ENCODE measurements around the gene ZNF574. TPM values are rescaled to one million over a fixed set of nuclear protein-coding genes. Genes with fewer than 3 reads are reported as not detected.
A peak's percentile ranks its signal among the peaks of the same experiment; 100 is the strongest.

The ZNF574 gene
- total and polyA plus RNA-seq, 2 of the 8 experiments (the other 6 are each of a cell fraction or from before 2014, with no cell fraction given), result 27.0 to 38.8 TPM

DNA sequence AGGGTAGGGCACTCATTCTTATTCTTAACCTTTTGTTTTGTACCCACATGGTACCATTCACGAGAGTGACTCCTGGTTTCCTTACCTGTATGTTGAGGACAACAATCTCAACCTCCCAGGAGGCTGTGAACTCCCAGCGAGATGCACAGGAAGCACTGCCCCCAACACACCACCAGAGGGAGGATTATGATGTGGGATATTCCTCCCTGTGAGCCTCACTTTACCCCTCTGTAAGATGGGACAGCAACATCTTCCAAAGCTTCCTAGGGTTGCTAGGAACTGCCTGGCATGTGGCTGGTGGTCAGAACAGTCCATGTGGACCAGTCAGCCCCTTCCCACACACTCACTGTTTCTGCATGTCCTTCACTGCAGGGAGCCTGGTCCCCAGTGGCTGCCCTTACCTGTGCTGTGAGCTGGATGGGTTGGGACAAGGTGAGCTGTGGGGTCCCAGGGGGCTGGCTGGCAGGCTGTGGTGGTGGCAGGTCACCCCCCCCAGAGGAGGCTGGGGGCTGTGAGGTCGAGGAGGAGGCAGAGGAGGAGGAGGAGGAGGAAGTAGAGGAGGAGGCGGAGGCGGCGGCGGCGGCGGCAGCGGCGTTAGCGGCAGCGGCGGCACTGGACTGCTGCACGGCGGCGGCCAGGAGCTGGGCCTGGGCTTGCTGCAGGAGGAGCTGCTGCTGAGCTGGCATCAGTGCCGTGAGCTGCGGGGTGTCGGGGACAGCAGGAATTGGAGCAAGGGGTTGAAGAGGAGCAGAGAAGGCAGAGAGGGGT is 40.5 kb downstream of the ZNF574 start:
- Histone ChIP-seq H2BK5ac (ENCODE audit: low read depth, low read length) (no peak overlapping the region), H2BK15ac (ENCODE audit: low read length) (peak overlapping the region; percentile 40; the same call in 1 of the 2 replicates), H4K8ac (ENCODE audit: extremely low read depth, insufficient read depth, low read length) (no peak overlapping the region; the same call in 1 of the 2 replicates), H2BK20ac (ENCODE audit: low read length) (no peak overlapping the region), H3K4me2 (ENCODE audit: insufficient read depth in 1 of 2, low read depth in 2 of 2, low read length in 2 of 2) (no peak overlapping the region), H3K18ac (ENCODE audit: extremely low read depth, low read length) (no peak overlapping the region), H3K9ac (replicated peaks in 1 of 4; ENCODE audit: extremely low read depth in 1 of 4, low read depth in 3 of 4, low read length in 3 of 4) (no peak overlapping the region), H2AK5ac (ENCODE audit: low read depth, low read length) (peak overlapping the region; percentile 82; the same call in 1 of the 2 replicates), H2AFZ (ENCODE audit: low read length) (no peak overlapping the region), H4K91ac (replicated peaks; ENCODE audit: insufficient read length, low read length) (no peak overlapping the region), H3K14ac (ENCODE audit: insufficient read length) (no peak overlapping the region), H3K27me3 (replicated peaks in 1 of 4; ENCODE audit: control insufficient read depth in 3 of 4, extremely low read depth in 1 of 4, insufficient read depth in 3 of 4, low read length in 3 of 4) (no peaks in the 10 kb centered on the region), H3K23me2 (ENCODE audit: low read depth, low read length) (no peaks in the 10 kb centered on the region), H2BK120ac (replicated peaks; ENCODE audit: low read depth, low read length) (no peak overlapping the region), H2BK12ac (ENCODE audit: low read depth, low read length) (no peak overlapping the region), H3K79me2 (ENCODE audit: control insufficient read depth in 1 of 2, insufficient read depth in 2 of 2, low read length in 2 of 2) (no peaks in the 10 kb centered on the region), H3K4me1 (replicated peaks in 1 of 4; ENCODE audit: control insufficient read depth in 3 of 4, insufficient read depth in 4 of 4, low read length in 3 of 4) (peaks cover 8 to 19% (median 13%) of the 10 kb centered on the region in 4 experiments), H3K23ac (ENCODE audit: insufficient read length) (no peak overlapping the region), H3K27ac (ENCODE audit: low read depth, low read length) (no peak overlapping the region), H3K4me3 (ENCODE audit: extremely low read depth in 1 of 4, insufficient read depth in 2 of 4, low read depth in 3 of 4, low read length in 4 of 4) (no peak overlapping the region), H4K5ac (ENCODE audit: insufficient read length, low read depth, low read length) (no peak overlapping the region), H3K56ac (replicated peaks; ENCODE audit: insufficient read length, low read depth, low read length) (no peak overlapping the region), H3K9me3 (ENCODE audit: insufficient read depth in 2 of 2, low read depth in 1 of 2, low read length in 1 of 2) (no peaks in the 10 kb centered on the region), H3K36me3 (ENCODE audit: control insufficient read depth in 2 of 4, insufficient read depth in 4 of 4, low read length in 3 of 4) (no peaks in the 10 kb centered on the region), H4K20me1 (replicated peaks in 1 of 2; ENCODE audit: control insufficient read depth in 1 of 2, insufficient read depth in 2 of 2, low read length in 2 of 2) (no peaks in the 10 kb centered on the region), H3K4ac (replicated peaks; ENCODE audit: insufficient read length, low read depth, low read length) (no peak overlapping the region), H3K79me1 (ENCODE audit: low read depth, low read length) (no peaks in the 10 kb centered on the region)
- no peak for DNase-seq (ENCODE audit: low read depth in 1 of 2, low spot score in 2 of 2)
- TF ChIP-seq PHF8 (conservative IDR thresholded peaks at IDR 0.05; ENCODE audit: low read depth, low read length) (no peak), SP1 (IDR thresholded peaks at IDR 0.05; ENCODE audit: low read depth, low read length) (no peak), MAFK (IDR thresholded peaks at IDR 0.05; ENCODE audit: low read depth, low read length) (no peak), GTF2F1 (IDR thresholded peaks at IDR 0.05; ENCODE audit: borderline replicate concordance, low read depth, low read length) (no peak), RNF2 (IDR thresholded peaks at IDR 0.05; ENCODE audit: borderline replicate concordance, low read depth, low read length, missing control alignments, poor library complexity, severe bottlenecking) (no peak), RBBP5 (IDR thresholded peaks at IDR 0.05; ENCODE audit: borderline replicate concordance, low read depth, low read length) (no peak), KDM1A (IDR thresholded peaks at IDR 0.05; ENCODE audit: borderline replicate concordance, low read length) (peak; percentile 88)
- TF ChIP-seq, protein P1, sequence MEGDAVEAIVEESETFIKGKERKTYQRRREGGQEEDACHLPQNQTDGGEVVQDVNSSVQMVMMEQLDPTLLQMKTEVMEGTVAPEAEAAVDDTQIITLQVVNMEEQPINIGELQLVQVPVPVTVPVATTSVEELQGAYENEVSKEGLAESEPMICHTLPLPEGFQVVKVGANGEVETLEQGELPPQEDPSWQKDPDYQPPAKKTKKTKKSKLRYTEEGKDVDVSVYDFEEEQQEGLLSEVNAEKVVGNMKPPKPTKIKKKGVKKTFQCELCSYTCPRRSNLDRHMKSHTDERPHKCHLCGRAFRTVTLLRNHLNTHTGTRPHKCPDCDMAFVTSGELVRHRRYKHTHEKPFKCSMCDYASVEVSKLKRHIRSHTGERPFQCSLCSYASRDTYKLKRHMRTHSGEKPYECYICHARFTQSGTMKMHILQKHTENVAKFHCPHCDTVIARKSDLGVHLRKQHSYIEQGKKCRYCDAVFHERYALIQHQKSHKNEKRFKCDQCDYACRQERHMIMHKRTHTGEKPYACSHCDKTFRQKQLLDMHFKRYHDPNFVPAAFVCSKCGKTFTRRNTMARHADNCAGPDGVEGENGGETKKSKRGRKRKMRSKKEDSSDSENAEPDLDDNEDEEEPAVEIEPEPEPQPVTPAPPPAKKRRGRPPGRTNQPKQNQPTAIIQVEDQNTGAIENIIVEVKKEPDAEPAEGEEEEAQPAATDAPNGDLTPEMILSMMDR (IDR thresholded peaks at IDR 0.05; ENCODE audit: control extremely low read depth in 1 of 3, insufficient read depth in 1 of 3, low read depth in 1 of 3, low read length in 3 of 3), result peak; percentile 7 to 60 (median 40); a peak in 3 of 4 replicates
- CTCF ChIA-PET (ENCODE audit: partially characterized antibody), result interaction anchor here (1.0 to 5.0 kb wide), 8 partner anchors 7 to 124 kb away, joined by 3 to 59 read pairs (median 4); partner anchors contain the start of gene POU2F2
- no peak for FAIRE-seq
- POLR2A ChIA-PET (ENCODE audit: partially characterized antibody), result interaction anchor here (1.2 kb wide), 1 partner anchor 123 kb away, joined by 3 read pairs; no protein-coding TSS in a partner anchor
- 96% methylated on average over 18 of the region's 20 CpGs; no CpG with 5 or more reads in 1 of the 2 experiments for WGBS, 2 experiments (ENCODE audit: extremely low coverage in 1 of 2, insufficient coverage in 1 of 2, insufficient read length in 1 of 2, insufficient replicate concordance in 2 of 2, low coverage in 1 of 2, low lambda C conversion rate in 2 of 2, missing lambda C conversion rate in 1 of 2)
